DOHH2 (cell line): ENCODE results near the gene ELAVL1.

ENCODE experiments used
- H3F3A ChIP-seq: fragments of 200-600 bp; sonication (generic), shearing (Covaris generic); 2 replicates; pipeline ENCODE4 v1.6.0; 2016; ENCODE audit warnings: antibody characterized with exemption, mild to moderate bottlenecking; ENCODE audit not compliant: control insufficient read depth, insufficient read depth
- H3K27ac ChIP-seq: fragments of 200-600 bp; sonication (generic); 2 replicates; pipeline ENCODE4 v1.5.1; 2014; ENCODE audit warnings: low read depth, mild to moderate bottlenecking, low read length, moderate library complexity
- H3K27me3 ChIP-seq: fragments of 200-600 bp; sonication (generic); 2 replicates; pipeline ENCODE4 v1.6.1; 2014; ENCODE audit warnings: mild to moderate bottlenecking, low read length, mixed read lengths; ENCODE audit not compliant: control insufficient read depth
- H3K36me3 ChIP-seq: fragments of 200-600 bp; sonication (generic); 2 replicates; pipeline ENCODE4 v1.6.1; 2014; ENCODE audit warnings: mild to moderate bottlenecking, low read length, moderate library complexity, mixed read lengths; ENCODE audit not compliant: control insufficient read depth
- H3K4me1 ChIP-seq: fragments of 200-600 bp; sonication (generic); 2 replicates; pipeline ENCODE4 v1.6.1; 2014; ENCODE audit warnings: mild to moderate bottlenecking, low read length, mixed read lengths; ENCODE audit not compliant: control insufficient read depth
- H3K4me2 ChIP-seq: fragments of 200-600 bp; sonication (generic); 2 replicates; pipeline ENCODE4 v1.6.0; 2014; ENCODE audit warnings: mild to moderate bottlenecking, low read length, moderate library complexity
- H3K4me3 ChIP-seq: fragments of 200-600 bp; sonication (generic); 2 replicates; pipeline ENCODE4 v1.5.1; 2014; ENCODE audit warnings: mild to moderate bottlenecking, low read length, mixed read lengths
- H3K79me2 ChIP-seq: fragments of 200-600 bp; sonication (generic); 2 replicates; pipeline ENCODE4 v1.6.1; 2014; ENCODE audit warnings: mild to moderate bottlenecking, low read length, mixed read lengths; ENCODE audit not compliant: control insufficient read depth
- H3K9me2 ChIP-seq: fragments of 200-600 bp; sonication (generic); replicated peaks from 2 replicates; pipeline ENCODE4 v1.6.1; 2014; ENCODE audit warnings: mild to moderate bottlenecking, low read length, mixed read lengths; ENCODE audit not compliant: control insufficient read depth
- H3K9me3 ChIP-seq: fragments of 200-600 bp; sonication (generic); 2 replicates; pipeline ENCODE4 v1.6.1; 2014; ENCODE audit warnings: antibody characterized with exemption, low read length, mixed read lengths; ENCODE audit not compliant: control insufficient read depth, insufficient read depth
- H4K20me1 ChIP-seq: fragments of 200-600 bp; sonication (generic); 2 replicates; pipeline ENCODE4 v1.6.0; 2014; ENCODE audit warnings: low read depth, mild to moderate bottlenecking, antibody characterized with exemption, low read length, moderate library complexity; ENCODE audit not compliant: control insufficient read depth, insufficient read depth
- EZH2phosphoT487 ChIP-seq: fragments of 200-600 bp; sonication (generic); IDR thresholded peaks from 2 replicates; pipeline ENCODE4 v1.6.1; 2017; ENCODE audit warnings: borderline replicate concordance, mild to moderate bottlenecking, antibody characterized with exemption, low read length, moderate library complexity, mixed read lengths
- TF ChIP-seq, protein P1 (sequence below): fragments of 200-600 bp; sonication (generic); IDR thresholded peaks from one replicate; pipeline ENCODE4 v1.5.1; 2014; ENCODE audit warnings: antibody characterized with exemption, mild to moderate bottlenecking, low read depth, low read length; ENCODE audit not compliant: poor library complexity, severe bottlenecking

ELAVL1 gene

GRCh38 chr19:7926727-7927604 is 78.5 kb downstream of the ELAVL1 start:
- Histone ChIP-seq H3K4me3 (no peak overlapping the region), H3K36me3 (peaks cover 32% of the 10 kb centered on the region), H3K27me3 (no peaks in the 10 kb centered on the region), H3K79me2 (no peaks in the 10 kb centered on the region), H3F3A (peaks cover 12% of the 10 kb centered on the region; the same call in 1 of the 2 replicates), H3K27ac (no peak overlapping the region), H4K20me1 (0 out of 2 replicates have a peak, but pooled peaks cover 6% of the 10 kb centered on the region), H3K9me3 (no peaks in the 10 kb centered on the region), H3K4me2 (peak overlapping the region; percentile 61), H3K4me1 (peaks cover 11% of the 10 kb centered on the region), H3K9me2 (no peaks in the 10 kb centered on the region)
- no peak for TF ChIP-seq EZH2phosphoT487
- TF ChIP-seq, protein P1, sequence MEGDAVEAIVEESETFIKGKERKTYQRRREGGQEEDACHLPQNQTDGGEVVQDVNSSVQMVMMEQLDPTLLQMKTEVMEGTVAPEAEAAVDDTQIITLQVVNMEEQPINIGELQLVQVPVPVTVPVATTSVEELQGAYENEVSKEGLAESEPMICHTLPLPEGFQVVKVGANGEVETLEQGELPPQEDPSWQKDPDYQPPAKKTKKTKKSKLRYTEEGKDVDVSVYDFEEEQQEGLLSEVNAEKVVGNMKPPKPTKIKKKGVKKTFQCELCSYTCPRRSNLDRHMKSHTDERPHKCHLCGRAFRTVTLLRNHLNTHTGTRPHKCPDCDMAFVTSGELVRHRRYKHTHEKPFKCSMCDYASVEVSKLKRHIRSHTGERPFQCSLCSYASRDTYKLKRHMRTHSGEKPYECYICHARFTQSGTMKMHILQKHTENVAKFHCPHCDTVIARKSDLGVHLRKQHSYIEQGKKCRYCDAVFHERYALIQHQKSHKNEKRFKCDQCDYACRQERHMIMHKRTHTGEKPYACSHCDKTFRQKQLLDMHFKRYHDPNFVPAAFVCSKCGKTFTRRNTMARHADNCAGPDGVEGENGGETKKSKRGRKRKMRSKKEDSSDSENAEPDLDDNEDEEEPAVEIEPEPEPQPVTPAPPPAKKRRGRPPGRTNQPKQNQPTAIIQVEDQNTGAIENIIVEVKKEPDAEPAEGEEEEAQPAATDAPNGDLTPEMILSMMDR: no peak

DNA sequence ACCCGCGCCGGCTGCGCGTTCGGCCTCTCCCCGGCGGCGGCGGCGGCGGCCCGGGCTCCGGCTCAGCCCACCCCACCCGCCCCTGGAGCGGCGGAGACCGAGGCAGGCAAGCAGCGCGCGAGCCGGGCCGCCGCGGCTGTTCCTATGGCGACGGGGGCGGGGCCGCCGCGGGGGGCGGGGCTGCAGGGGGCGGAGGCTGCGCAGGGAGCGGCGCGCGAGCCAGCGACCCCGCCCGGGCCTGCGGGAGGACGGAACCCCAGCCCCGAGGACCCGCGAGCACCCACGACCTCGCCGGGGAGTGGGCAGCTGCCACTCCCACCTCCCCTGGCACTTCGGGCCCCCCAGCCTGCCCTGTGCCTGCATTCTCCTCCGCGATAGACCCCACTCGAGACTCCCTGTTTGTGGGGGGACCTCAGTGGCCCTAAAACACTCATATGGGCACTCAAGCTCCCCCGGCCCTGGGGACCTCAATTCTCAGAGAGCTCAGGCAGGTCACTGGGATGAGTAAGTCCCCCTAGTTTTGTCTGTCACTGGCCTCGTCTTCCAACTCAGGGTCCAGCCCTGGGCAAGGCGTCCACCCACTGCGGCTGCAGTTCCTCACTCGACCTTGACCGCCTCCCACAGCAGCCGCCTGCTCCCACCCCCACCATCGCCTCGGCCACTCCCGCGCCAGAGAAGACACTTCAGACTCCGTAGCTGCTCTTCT is 79.3 kb downstream of the ELAVL1 start, which contains the start of gene CTXN1:
CTXN1 (minus strand) TSS at position 115 of the 706 bp plus-strand sequence. CDS start 597 bp downstream, outside the sequence.
- Histone ChIP-seq H3K79me2 (no peaks in the 10 kb centered on the region), H3K27ac (no peak within 1 kb of the TSS), H4K20me1 (peaks cover 8% of the 10 kb centered on the region; the same call in 1 of the 2 replicates), H3K9me2 (no peaks in the 10 kb centered on the region), H3K4me3 (peak within 1 kb of the TSS; percentile 55), H3K4me1 (peaks cover 16% of the 10 kb centered on the region), H3F3A (peaks cover 12% of the 10 kb centered on the region; the same call in 1 of the 2 replicates), H3K36me3 (peaks cover 24% of the 10 kb centered on the region), H3K9me3 (no peaks in the 10 kb centered on the region), H3K27me3 (no peaks in the 10 kb centered on the region), H3K4me2 (peak within 1 kb of the TSS; percentile 61)
- TF ChIP-seq EZH2phosphoT487: no peak
- TF ChIP-seq, protein P1: no peak

DNA sequence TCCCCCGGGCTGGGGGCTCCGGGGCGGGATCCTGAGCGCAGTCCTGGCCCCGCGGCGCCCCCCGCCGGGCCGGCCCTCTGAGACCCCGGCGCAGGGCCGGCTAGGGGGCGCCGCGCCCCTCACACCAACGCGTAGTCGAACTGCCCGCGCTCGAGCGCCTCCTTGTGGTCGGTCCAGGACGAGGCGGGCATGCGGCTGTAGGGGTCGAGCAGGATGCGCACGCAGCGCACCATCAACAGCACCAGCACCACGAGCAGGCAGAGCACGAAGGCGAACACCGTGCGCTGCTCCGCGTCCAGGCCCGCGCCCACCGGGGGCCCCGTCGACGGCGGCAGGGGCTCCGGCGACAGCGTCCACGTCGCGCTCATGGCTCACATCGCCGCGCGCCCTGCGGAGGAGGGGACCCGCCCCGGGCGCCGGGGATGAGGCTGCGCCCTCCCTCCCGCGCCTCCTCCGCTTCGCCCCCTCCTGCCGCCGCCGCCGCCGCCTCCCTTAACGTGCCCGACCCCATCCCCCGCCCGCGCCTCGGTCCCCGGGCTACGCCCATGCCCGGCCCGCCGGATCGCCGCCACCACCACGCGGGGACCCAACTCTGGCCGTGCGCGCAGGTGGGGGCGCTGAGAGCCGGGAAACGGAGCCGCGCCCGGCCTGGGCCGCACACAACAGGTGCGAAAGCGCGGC is 80.1 kb downstream of the ELAVL1 start:
- Histone ChIP-seq H3K27ac (no peak overlapping the region), H3K36me3 (peaks cover 16% of the 10 kb centered on the region), H3K4me3 (peak overlapping the region; percentile 53), H3K9me3 (no peaks in the 10 kb centered on the region), H4K20me1 (peaks cover 10% of the 10 kb centered on the region; the same call in 1 of the 2 replicates), H3K9me2 (no peaks in the 10 kb centered on the region), H3K79me2 (no peaks in the 10 kb centered on the region), H3K4me1 (peaks cover 20% of the 10 kb centered on the region), H3K4me2 (peak overlapping the region; percentile 61), H3K27me3 (no peaks in the 10 kb centered on the region), H3F3A (peaks cover 12% of the 10 kb centered on the region; the same call in 1 of the 2 replicates)
- TF ChIP-seq, protein P1: peak; percentile 94
- no peak for TF ChIP-seq EZH2phosphoT487
